Ishikawa (cell line): ENCODE data around the gene AHCYL2.

Experiments used
- CEBPB ChIP-seq: IDR thresholded peaks from 2 replicates; pipeline ENCODE4 v1.6.1; 2012
- CREB1 ChIP-seq: IDR thresholded peaks from 2 replicates; pipeline ENCODE4 v1.6.1; 2012; ENCODE audit warnings: low read depth
- EGR1 ChIP-seq: IDR thresholded peaks from 2 replicates; pipeline ENCODE4 v1.6.1; 2012
- EP300 ChIP-seq: IDR thresholded peaks from 2 replicates; pipeline ENCODE4 v1.6.1; 2012; ENCODE audit warnings: borderline replicate concordance
- FOXM1 ChIP-seq: IDR thresholded peaks from 2 replicates; pipeline ENCODE4 v1.6.1; 2012; ENCODE audit warnings: low read depth, borderline replicate concordance
- MAX ChIP-seq: IDR thresholded peaks from 2 replicates; pipeline ENCODE4 v1.6.1; 2012
- NFIC ChIP-seq: IDR thresholded peaks from 2 replicates; pipeline ENCODE4 v1.6.1; 2012
- RAD21 ChIP-seq: IDR thresholded peaks from 2 replicates; pipeline ENCODE4 v1.6.1; 2012; ENCODE audit warnings: low read depth
- TAF1 ChIP-seq: IDR thresholded peaks from 2 replicates; pipeline ENCODE4 v1.6.1; 2012; ENCODE audit warnings: low read depth, mild to moderate bottlenecking
- TCF12 ChIP-seq: IDR thresholded peaks from 2 replicates; pipeline ENCODE4 v1.6.1; 2012; ENCODE audit warnings: low read depth
- TEAD4 ChIP-seq: IDR thresholded peaks from 2 replicates; pipeline ENCODE4 v1.6.1; 2012
- USF1 ChIP-seq: IDR thresholded peaks from 2 replicates; pipeline ENCODE4 v1.6.1; 2012
- YY1 ChIP-seq: IDR thresholded peaks from 2 replicates; pipeline ENCODE4 v1.6.1; 2012; ENCODE audit warnings: low read depth
- ZBTB7A ChIP-seq: IDR thresholded peaks from 2 replicates; pipeline ENCODE4 v1.6.1; 2012; ENCODE audit warnings: low read depth
- TF ChIP-seq, protein P1 (sequence below): IDR thresholded peaks from 2 replicates; pipeline ENCODE4 v1.6.1; 2012; ENCODE audit warnings: low read depth, mild to moderate bottlenecking

AHCYL2 gene

GRCh38 chr7:129389829-129390228, 165.0 kb downstream of the AHCYL2 start:
- TF ChIP-seq TAF1, result no peak
- TF ChIP-seq FOXM1, result no peak
- no peak for TF ChIP-seq TCF12
- TF ChIP-seq YY1, result no peak
- TF ChIP-seq, protein P1, sequence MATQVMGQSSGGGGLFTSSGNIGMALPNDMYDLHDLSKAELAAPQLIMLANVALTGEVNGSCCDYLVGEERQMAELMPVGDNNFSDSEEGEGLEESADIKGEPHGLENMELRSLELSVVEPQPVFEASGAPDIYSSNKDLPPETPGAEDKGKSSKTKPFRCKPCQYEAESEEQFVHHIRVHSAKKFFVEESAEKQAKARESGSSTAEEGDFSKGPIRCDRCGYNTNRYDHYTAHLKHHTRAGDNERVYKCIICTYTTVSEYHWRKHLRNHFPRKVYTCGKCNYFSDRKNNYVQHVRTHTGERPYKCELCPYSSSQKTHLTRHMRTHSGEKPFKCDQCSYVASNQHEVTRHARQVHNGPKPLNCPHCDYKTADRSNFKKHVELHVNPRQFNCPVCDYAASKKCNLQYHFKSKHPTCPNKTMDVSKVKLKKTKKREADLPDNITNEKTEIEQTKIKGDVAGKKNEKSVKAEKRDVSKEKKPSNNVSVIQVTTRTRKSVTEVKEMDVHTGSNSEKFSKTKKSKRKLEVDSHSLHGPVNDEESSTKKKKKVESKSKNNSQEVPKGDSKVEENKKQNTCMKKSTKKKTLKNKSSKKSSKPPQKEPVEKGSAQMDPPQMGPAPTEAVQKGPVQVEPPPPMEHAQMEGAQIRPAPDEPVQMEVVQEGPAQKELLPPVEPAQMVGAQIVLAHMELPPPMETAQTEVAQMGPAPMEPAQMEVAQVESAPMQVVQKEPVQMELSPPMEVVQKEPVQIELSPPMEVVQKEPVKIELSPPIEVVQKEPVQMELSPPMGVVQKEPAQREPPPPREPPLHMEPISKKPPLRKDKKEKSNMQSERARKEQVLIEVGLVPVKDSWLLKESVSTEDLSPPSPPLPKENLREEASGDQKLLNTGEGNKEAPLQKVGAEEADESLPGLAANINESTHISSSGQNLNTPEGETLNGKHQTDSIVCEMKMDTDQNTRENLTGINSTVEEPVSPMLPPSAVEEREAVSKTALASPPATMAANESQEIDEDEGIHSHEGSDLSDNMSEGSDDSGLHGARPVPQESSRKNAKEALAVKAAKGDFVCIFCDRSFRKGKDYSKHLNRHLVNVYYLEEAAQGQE, result no peak
- TF ChIP-seq USF1, result no peak
- no peak for TF ChIP-seq CREB1
- no peak for TF ChIP-seq NFIC
- no peak for TF ChIP-seq CEBPB
- no peak for TF ChIP-seq EP300
- TF ChIP-seq MAX, result no peak

GRCh38 chr7:129390314-129390713, 165.5 kb downstream of the AHCYL2 start:
- TF ChIP-seq YY1 (no peak), RAD21 (no peak), FOXM1 (no peak), CREB1 (no peak), ZBTB7A (no peak), TCF12 (no peak)
- TF ChIP-seq, protein P1, result no peak

GRCh38 chr7:129391546-129392171, 166.8 kb downstream of the AHCYL2 start:
- TF ChIP-seq, protein P1, result no peak
- TF ChIP-seq USF1 (no peak), EP300 (no peak), MAX (no peak), TCF12 (no peak), NFIC (no peak), ZBTB7A (no peak), EGR1 (no peak), TEAD4 (no peak), TAF1 (no peak), CREB1 (no peak), RAD21 (no peak)

DNA sequence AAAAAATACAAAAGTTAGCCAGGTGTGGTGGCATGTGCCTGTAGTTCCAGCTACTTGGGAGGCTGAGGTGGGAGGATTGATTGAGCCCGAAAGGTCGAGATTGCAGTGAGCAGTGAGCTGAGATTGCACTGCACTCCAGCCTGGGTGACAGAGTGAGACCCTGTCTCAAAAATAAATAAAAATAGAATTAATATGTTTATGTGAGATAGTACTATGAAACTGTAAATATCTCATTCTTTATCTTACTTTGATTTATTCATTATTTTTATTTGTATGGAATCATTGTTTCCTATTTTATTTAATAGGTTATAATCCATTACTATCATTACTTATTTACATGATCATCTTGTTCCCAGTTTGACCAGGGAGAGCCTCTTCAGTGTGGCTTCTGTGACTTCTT, 168.4 kb downstream of the AHCYL2 start:
- TF ChIP-seq YY1 (no peak), TEAD4 (no peak), CREB1 (no peak), ZBTB7A (no peak), CEBPB (no peak), EP300 (no peak), MAX (no peak), TCF12 (no peak), NFIC (no peak), RAD21 (no peak), EGR1 (no peak), TAF1 (no peak), USF1 (no peak), FOXM1 (no peak)
- TF ChIP-seq, protein P1, result no peak
